Stomach (tissue), 19 donors: ENCODE results near the gene EBI3. TPM values are rescaled to one million over a fixed set of nuclear protein-coding genes. Genes with fewer than 3 reads are reported as not detected.

ENCODE experiments used
- DNase-seq, 2 donors: peaks; one replicate each; pipeline versions ENCODE4 v3.0.0 to v3.0.0-alpha.2; 2013 to 2019
- H3K27ac ChIP-seq, 5 donors: fragments of 200-600 bp in 4 of 5; sonication (generic) in 4 of 5; one replicate each; pipeline ENCODE4 v1.5.1; 2013 to 2019; ENCODE audit warnings: mild to moderate bottlenecking in 1 of 5, moderate library complexity in 1 of 5
- H3K27me3 ChIP-seq, 3 donors: fragments of 200-600 bp; sonication (generic); one replicate each; pipeline ENCODE4 v1.5.1; 2017 to 2019; ENCODE audit warnings: mixed run types in 1 of 3
- H3K36me3 ChIP-seq, 4 donors: fragments of 200-600 bp; sonication (generic); 1 replicate in 3 of 4; 2 replicates in 1 of 4; pipeline ENCODE4 v1.5.1; 2016 to 2019
- H3K4me1 ChIP-seq, 4 donors: fragments of 200-600 bp; sonication (generic); one replicate each; pipeline ENCODE4 v1.5.1; 2016 to 2019
- H3K4me3 ChIP-seq, 4 donors: fragments of 200-600 bp; sonication (generic) in 3 of 4; one replicate each; pipeline ENCODE4 v1.5.1; 2016 to 2019; ENCODE audit warnings: mild to moderate bottlenecking in 1 of 4
- H3K9me3 ChIP-seq, 4 donors: fragments of 200-600 bp; sonication (generic); one replicate each; pipeline ENCODE4 v1.5.1; 2016 to 2019
- CTCF ChIP-seq, 7 experiments: fragments of 450-650 bp in 4 of 7; fragments of 200-600 bp in 3 of 7; sonication (generic) in 3 of 7; IDR thresholded peaks; one replicate each; pipeline ENCODE4 v1.5.1; 2016 to 2019; ENCODE audit warnings: antibody characterized with exemption in 7 of 7, control low read depth in 2 of 7, mild to moderate bottlenecking in 1 of 7
- EP300 ChIP-seq: sonication (generic); formaldehyde crosslinking; IDR thresholded peaks from one replicate; pipeline ENCODE4 v1.6.1; 2017; ENCODE audit warnings: antibody characterized with exemption
- POLR2A ChIP-seq, 4 donors: fragments of 450-650 bp; IDR thresholded peaks; one replicate each; pipeline ENCODE4 v1.6.1; 2016; ENCODE audit warnings: antibody characterized with exemption in 4 of 4, control low read depth in 2 of 4, mild to moderate bottlenecking in 1 of 4, moderate library complexity in 1 of 4
- POLR2AphosphoS5 ChIP-seq, 3 donors: sonication (generic); formaldehyde crosslinking; IDR thresholded peaks; one replicate each; pipeline ENCODE4 v1.6.1; 2016; ENCODE audit warnings: antibody characterized with exemption in 3 of 3
- WGBS, 5 donors: extraction: QIAGEN DNeasy Blood & Tissue Kit in 3 of 5; methylation state at CpG; one replicate each; pipeline versions ENCODE4 v1.1.5 to v1.1.7; 2013 to 2018; 5-methylcytosine and 5-hydroxymethylcytosine counted together
- intact Hi-C: fragments of 100-400 bp; cut with DNase I; formaldehyde crosslinking; loops from one replicate; pipeline ENCODE4 v1.15.1; 2023; ENCODE audit warnings: low total_unique reads
- long read RNA-seq, 10 donors: transcript quantifications; one replicate each; lab custom pipeline, GENCODE V29; 2026
- polyA plus RNA-seq, 3 donors: library from polyadenylated mRNA; stranded (reverse); fragments of 200-250 nt; gene quantifications; one replicate each; pipeline ENCODE4 v1.2.3, GENCODE V29; 2013
- total RNA-seq, 5 donors: library from RNA; depleted of rRNA; stranded (reverse); fragments of >200 nt; gene quantifications; one replicate each; pipeline versions ENCODE4 v1.1.0 to v1.2.3, GENCODE V29; 2014 to 2016
- donor health status: healthy with polysubstance abuse.
- donor health status: Bipolar disorder and iron deficiency.
- donor health status: healthy.

Gene EBI3
- total RNA-seq, result under 1 TPM in 1 of 5 donors, not detected in 4; 0.55 TPM
- polyA plus RNA-seq, result 1 to 10 TPM; 2.0 to 2.7 (median 2.7) TPM
- long read RNA-seq, donor 1, partial matches to known transcripts, result 0 of 1 reads
- long read RNA-seq, donor 1, other reads (novel, unspliced or antisense), result 0 of 1 reads
- long read RNA-seq, donor 2, result 0 reads
- long read RNA-seq, donor 3, result 0 reads
- long read RNA-seq, donor 4, result 0 reads
- long read RNA-seq, donor 5, result 0 reads
- long read RNA-seq, donor 6, partial matches to known transcripts, result 0 of 1 reads
- long read RNA-seq, donor 6, other reads (novel, unspliced or antisense), result 0 of 1 reads
- long read RNA-seq, donor 7, partial matches to known transcripts, result 0 of 1 reads
- long read RNA-seq, donor 7, other reads (novel, unspliced or antisense), result 0 of 1 reads
- long read RNA-seq, donor 8, result 0 reads
- long read RNA-seq, donor 9, result 0 reads
- long read RNA-seq, donor 10, partial matches to known transcripts, result 0 of 1 reads
- long read RNA-seq, donor 10, other reads (novel, unspliced or antisense), result 0 of 1 reads

- no peak for TF ChIP-seq POLR2A (IDR thresholded peaks at IDR 0.05)
- TF ChIP-seq POLR2AphosphoS5 (IDR thresholded peaks at IDR 0.05), result no peak
- TF ChIP-seq CTCF (IDR thresholded peaks at IDR 0.05), result no peak
- TF ChIP-seq EP300, result no peak
- 10 to 17% (median 12%) methylated on average over 14 to 19 of the region's 19 CpGs for WGBS, 5 donors
- peak in 1 of 2 donors; percentile 45 for DNase-seq
- H3K9me3 ChIP-seq, result no peaks in the 10 kb centered on the region
- peaks cover 0 to 74% (median 35%) of the 10 kb centered on the region in 3 donors for H3K27me3 ChIP-seq
- H3K36me3 ChIP-seq, result no peaks in the 10 kb centered on the region
- no peak within 1 kb of the TSS for H3K27ac ChIP-seq
- peaks cover 0 to 8% (median 0%) of the 10 kb centered on the region in 4 donors for H3K4me1 ChIP-seq
- intact Hi-C loops, result no loop called here
- peak within 1 kb of the TSS in 2 of 4 donors; percentile 2 to 13 for H3K4me3 ChIP-seq
These were observed at the start of gene EBI3 for GRCh38 chr19:4229179-4229931. Gene EBI3 (plus strand): TSS chr19:4229523. CDS start chr19:4229551, 28 bp downstream.

GRCh38 chr19:4181053-4181508, 48.2 kb upstream of the EBI3 start:
- DNase-seq, result no peak
- no peak for TF ChIP-seq CTCF (IDR thresholded peaks at IDR 0.05)
- no peak for TF ChIP-seq EP300
- no peak for TF ChIP-seq POLR2AphosphoS5 (IDR thresholded peaks at IDR 0.05)
- TF ChIP-seq POLR2A (IDR thresholded peaks at IDR 0.05), result no peak
- Histone ChIP-seq H3K36me3 (peaks cover 16 to 46% (median 40%) of the 10 kb centered on the region in 4 donors), H3K4me3 (peak overlapping the region in 2 of 4 donors; percentile 85 to 96), H3K4me1 (peaks cover 20 to 35% (median 31%) of the 10 kb centered on the region in 4 donors), H3K9me3 (no peaks in the 10 kb centered on the region), H3K27ac (no peak overlapping the region), H3K27me3 (peaks cover 0 to 6% (median 0%) of the 10 kb centered on the region in 3 donors)
- intact Hi-C loops, result loop anchor here (10.0 kb wide), 1 partner anchor 196 kb away; the partner anchor contains the start of gene EEF2
- WGBS, 5 donors, result 50 to 72% (median 58%) methylated on average over 2 of the region's 2 CpGs

- peak; percentile 97 to 98 for DNase-seq
- Histone ChIP-seq H3K27me3 (peaks cover 0 to 12% (median 0%) of the 10 kb centered on the region in 3 donors), H3K27ac (peak within 1 kb of the TSS; percentile 83 to 89 (median 86)), H3K36me3 (peaks cover 16 to 34% (median 29%) of the 10 kb centered on the region in 4 donors), H3K4me3 (peak within 1 kb of the TSS; percentile 73 to 96 (median 88)), H3K9me3 (no peaks in the 10 kb centered on the region), H3K4me1 (peaks cover 20 to 44% (median 34%) of the 10 kb centered on the region in 4 donors)
- TF ChIP-seq POLR2A (IDR thresholded peaks at IDR 0.05), result peak in 1 of 4 donors; percentile 58
- no peak for TF ChIP-seq EP300
- TF ChIP-seq POLR2AphosphoS5 (IDR thresholded peaks at IDR 0.05), result peak; percentile 91 to 97 (median 94)
- peak in 1 of 7 experiments; percentile 36 for TF ChIP-seq CTCF (IDR thresholded peaks at IDR 0.05)
- intact Hi-C loops, result loop anchor here (10.0 kb wide), 1 partner anchor 197 kb away; the partner anchor contains the start of gene EEF2
- 0 to 1% (median 0%) methylated on average over 41 to 58 of the region's 58 CpGs for WGBS, 5 donors
These were observed 47.1 kb upstream of the EBI3 start, which contains the start of the genes ANKRD24 and SIRT6 for GRCh38 chr19:4182084-4182810. Gene ANKRD24 (plus strand): TSS chr19:4182689. CDS start chr19:4186426, 3,737 bp downstream. Gene SIRT6 (minus strand): TSS chr19:4182563. CDS start chr19:4182539, 24 bp downstream.
